AG09319 (cell line): Measurements from ENCODE around the gene FAXDC2.
"Not testable (repeated sequence)": the region's sequence is repeated elsewhere in the genome, so short reads cannot be mapped to it uniquely, and the experiment has no call there.

Source experiments
- DNase-seq: peaks from one replicate; pipeline ENCODE4 v3.0.0-alpha.2; 2010; ENCODE audit warnings: low read depth; ENCODE audit errors: extremely low read depth
- TF ChIP-seq, protein P1 (sequence below): IDR thresholded peaks from 2 replicates; pipeline ENCODE4 v1.5.1; 2011; ENCODE audit warnings: low read depth, mild to moderate bottlenecking, inconsistent platforms, low read length, moderate library complexity

Gene FAXDC2

DNA sequence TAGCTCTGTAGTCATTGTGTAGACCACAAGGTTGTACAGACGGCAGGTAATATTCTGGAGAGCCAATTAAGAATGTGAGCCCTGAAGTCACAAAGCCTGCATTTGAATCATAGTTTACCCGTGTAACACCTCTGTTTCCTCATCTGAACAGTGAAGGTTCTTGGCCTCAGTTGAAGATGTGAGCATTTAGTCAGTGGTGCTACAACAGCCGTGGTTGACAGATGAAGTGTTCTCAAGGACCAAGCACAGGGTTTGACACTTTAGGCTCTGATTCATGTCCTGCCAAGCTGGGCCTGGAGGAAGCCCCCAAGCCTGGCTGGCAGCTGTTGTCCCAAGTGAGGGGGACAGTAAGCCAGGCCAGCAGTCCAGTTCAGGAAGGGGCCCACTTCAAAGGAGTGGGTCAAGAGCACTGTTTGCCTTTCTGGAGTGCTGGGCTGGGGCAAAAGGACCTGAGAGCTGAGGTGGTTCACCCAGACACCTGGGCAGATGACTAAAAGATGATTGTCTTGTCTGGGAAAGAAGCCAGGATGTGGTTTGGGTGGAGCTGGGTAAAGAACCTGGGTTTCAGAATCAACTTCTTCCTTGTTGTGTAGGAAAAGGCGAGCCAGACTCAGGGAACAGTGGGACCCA lies 20.7 kb downstream of the FAXDC2 start:
- DNase-seq: no peak
- TF ChIP-seq, protein P1, sequence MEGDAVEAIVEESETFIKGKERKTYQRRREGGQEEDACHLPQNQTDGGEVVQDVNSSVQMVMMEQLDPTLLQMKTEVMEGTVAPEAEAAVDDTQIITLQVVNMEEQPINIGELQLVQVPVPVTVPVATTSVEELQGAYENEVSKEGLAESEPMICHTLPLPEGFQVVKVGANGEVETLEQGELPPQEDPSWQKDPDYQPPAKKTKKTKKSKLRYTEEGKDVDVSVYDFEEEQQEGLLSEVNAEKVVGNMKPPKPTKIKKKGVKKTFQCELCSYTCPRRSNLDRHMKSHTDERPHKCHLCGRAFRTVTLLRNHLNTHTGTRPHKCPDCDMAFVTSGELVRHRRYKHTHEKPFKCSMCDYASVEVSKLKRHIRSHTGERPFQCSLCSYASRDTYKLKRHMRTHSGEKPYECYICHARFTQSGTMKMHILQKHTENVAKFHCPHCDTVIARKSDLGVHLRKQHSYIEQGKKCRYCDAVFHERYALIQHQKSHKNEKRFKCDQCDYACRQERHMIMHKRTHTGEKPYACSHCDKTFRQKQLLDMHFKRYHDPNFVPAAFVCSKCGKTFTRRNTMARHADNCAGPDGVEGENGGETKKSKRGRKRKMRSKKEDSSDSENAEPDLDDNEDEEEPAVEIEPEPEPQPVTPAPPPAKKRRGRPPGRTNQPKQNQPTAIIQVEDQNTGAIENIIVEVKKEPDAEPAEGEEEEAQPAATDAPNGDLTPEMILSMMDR: no peak

DNA sequence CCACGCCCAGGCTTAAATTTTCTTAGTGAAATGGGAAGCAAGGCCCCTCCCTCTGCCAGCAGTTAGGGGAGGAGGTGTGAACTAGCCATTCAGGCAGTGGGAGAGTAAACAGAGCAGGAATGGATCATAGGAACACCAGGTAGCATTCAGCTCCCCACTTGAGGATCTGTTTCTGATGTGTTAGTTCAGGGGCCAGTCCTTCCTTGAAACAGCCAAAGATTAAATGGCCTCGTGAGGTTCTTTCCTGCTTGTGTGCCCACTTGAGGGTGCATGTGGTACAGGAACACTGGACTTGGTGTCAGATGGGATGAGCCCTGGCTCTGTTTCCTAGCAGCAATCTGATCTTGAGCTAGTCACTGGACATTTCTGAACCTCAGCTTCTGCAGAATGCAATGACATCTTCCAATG lies 21.2 kb downstream of the FAXDC2 start:
- no peak for DNase-seq
- TF ChIP-seq, protein P1: no peak

DNA sequence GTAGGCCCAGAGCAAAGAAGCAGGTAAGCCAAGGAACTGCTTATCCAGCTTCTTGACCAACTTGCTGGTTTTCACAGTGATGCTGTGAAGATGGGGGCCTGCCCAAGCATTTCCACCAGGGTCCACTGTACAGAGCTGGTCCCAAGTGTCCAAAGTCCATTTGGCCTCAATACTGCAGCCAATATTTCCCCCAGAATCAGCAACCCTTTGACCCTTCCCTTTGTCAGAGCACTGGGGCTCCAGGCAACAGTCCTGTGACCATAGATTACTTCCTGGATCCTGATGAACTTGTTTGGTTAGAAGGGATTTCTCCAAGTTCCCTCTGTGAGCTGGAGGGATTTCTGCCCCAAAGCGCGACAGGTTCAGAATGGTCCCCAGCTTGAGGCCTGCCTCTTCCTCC lies 26.3 kb downstream of the FAXDC2 start:
- TF ChIP-seq, protein P1: no peak
- no peak for DNase-seq

DNA sequence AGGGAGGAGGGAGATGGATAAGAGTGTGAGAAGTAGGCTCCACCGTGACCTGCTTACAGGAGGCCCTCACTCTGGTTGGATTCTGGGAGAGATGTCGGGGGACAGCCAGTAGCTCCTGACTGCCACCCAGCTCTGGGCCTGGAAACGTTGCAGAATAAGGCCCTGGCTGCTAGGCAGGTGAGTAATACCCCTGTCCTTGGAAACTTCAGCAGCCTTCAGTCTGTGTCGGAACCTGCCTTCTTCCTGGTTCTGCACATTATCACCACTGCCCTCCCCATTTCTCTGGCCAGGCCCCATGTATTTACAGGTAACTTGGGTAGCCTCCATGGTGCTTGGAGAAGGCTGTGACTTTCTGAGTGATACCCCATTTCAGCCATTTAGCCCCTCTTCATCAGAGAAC lies 26.8 kb downstream of the FAXDC2 start:
- DNase-seq: no peak
- TF ChIP-seq, protein P1: no peak

DNA sequence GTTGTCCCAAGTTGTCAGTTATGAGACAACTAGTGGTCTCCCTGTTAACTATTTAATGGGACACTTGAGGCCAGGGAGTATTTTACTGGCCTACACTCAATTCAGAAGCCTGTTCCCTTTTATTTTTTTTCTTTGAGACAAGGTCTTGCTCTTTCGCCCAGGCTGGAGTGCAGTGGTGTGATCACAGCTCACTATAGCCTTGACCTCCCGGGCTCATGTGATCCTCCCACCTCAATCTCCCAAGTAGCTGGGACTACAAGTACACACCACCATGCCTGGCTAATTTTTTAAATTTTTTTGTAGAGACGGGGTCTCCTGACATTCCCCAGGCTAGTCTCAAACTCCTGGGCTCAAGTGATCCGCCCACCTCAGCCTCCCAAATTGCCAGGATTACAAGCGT lies 27.5 kb downstream of the FAXDC2 start:
- DNase-seq: not testable (repeated sequence)

DNA sequence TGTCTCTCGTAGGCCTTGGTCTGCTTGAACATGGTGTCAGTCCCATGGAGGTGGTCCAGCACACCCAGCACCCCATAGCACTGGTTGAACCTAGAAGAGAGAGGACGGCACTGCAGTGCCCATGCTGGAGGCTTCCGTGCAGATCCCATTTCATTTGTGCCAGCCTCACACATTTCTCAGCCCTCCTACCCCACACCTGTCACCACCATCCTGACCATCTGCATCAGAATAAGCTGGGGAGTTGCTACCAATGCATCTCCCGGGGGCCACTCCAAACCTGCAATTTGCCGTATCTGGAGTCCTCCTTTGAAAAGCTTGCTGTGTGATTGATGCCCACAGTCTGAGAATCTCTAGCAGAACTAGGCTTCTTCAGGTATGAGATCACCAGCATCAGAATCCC lies 30.0 kb downstream of the FAXDC2 start:
- TF ChIP-seq, protein P1: no peak
- DNase-seq: no peak

DNA sequence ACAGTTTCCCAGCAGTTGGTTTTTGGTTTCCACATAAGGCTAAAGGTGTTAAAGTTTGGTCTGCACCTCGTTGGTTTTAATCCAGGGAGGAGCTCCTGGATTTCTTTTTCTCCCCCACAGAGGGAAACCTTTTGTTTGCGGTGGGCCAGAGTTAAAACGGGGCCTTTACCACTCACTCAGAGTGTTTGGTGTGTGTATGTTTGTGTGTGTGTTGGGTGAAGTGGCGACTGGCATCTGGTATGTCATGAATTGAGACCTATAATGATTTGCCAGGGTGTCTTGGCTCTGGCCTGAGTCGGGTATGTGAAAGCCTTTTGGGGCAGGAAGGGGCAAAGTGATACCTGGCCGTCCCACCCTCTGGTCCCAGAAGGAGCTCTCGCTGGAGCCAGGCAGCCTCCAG lies 30.9 kb downstream of the FAXDC2 start:
- TF ChIP-seq, protein P1: no peak
- no peak for DNase-seq

DNA sequence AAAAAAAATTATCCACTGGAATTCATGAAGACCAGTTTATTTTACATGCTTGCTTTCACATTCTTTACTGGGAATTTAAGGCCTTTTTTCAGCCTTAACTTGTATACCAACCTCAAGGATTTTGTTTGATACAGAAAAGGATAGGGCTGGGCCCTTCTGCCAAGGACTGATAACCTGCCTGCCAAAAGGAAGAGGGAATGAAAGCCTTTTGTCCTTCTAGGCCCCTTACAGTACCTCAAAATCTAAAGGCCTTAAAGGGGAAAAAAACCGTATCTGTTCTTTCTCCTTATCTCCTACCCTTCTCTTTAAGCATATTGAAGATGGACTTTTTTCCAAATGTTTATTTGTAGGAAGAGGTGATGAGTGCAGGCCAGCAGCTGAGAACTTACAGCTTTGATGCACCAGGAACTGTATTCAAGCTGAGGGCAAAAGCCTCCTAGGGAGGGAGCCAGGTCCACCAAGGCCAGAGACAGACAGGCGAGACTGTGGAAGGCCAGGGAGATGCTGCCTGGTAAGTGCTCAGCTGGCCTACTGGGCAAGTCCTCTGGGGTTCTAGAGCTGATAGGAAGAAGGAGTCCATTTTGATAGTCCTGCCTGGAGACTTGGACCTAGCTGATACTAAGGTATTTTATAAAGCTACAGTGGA lies 31.8 kb downstream of the FAXDC2 start:
- TF ChIP-seq, protein P1: no peak

More for the DNA sequence above, 31.8 kb downstream of the FAXDC2 start:
- no peak for DNase-seq
